HG02678 (cell line): ENCODE results near the gene CD207.

Experiments
- ATAC-seq: cut with Tn5 transposase; IDR thresholded peaks from one replicate; pipeline ENCODE4 v1.9.1; 2021; ENCODE audit warnings: mild to moderate bottlenecking, moderate library complexity; ENCODE audit not compliant: unreplicated experiment

Gene CD207

DNA sequence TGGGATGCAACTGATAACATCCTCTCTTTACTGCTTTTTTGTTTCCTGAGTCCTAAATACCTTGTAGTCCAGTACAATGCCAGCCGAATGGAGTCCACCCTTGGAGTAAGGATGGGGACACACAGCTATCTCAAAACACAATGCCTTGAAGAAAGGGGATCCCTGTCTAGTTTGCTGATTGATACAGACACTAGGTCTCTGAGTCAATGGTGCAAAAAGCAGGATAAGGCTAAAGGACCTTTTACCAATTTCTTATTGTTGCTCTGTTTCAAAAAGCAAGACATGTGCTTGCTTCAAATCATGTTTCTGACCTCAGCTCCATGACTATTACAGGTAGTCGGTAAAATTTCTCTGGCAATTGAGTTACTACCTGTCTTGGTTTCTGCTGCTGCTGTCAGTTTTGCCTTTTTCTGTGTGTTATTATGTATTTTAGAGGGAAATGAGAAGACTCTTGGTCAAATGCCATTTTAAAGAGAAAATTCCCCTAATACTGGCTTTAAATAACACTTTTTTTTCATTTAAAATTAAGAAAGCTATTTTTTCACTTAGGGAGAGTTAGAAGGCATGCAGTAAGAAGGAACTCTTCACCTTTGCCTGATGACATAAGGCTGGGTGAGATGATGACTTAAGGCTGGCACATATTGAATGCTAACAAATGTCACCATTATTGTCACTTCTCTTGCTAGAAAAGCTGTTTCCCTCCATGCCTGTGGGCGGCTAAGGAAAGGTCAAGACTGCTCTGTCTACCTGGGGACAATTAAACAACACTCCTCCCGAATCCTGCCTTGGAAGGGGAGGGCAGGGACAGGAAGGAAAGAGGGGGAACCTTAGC is 40.2 kb downstream of the CD207 start:
- no peak for ATAC-seq

DNA sequence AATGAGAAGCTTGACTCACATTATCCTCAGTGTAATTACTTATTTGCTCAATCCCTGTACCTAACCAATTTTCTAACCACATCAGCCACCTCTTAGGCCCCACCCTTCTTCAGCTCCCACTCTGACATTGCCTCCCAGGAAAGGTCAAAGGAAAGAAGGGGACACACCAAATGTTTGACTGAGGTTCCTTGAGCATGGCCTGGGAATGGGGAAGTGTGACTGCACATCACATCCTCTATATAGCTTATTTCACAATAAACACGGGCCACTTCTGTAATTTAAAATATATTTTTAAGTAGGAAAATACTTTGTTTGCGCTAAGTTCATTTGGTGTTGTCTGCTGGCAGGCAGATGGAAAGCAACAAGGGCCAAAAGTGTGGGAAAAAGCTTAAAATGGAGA is 42.2 kb downstream of the CD207 start:
- no peak for ATAC-seq

DNA sequence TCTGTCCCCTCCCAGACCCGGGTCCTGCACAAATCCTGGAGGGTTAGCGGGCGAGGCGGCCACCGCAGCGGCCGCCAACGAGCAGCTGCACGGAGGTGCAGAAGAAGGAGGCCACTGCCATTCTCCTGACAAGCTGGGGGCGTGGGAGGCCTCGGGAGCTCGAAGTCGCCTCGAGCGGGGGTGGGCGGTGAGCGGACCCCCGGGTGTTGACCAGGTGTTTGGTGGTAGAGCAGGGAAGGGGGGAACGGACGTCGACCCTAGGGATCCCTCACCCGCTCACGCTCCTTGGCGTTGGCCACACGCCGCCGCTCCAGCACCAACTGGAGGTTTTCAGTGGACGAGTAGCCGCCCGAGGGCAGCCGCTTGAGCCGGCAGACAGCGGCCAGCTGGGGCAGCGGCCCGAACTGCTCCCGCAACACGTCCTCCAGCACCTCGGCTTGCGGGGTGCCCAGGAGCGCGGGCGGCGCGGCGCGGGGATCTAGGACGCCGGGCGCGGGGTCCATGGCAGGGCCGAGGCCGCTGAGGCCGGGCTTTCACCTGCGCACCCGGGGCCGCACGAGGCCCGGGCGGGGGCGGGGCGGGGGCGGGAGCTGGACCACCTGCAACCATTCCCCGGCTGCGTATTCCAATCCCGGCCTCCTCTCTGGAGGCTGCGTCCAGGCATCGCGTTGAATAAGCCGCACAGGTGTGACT is 45.3 kb downstream of the CD207 start, which contains the start of gene FIGLA:
Gene FIGLA (minus strand): TSS at position 508 of the 693 bp plus-strand sequence. CDS start 5 bp downstream, at position 503.
- ATAC-seq: no peak

DNA sequence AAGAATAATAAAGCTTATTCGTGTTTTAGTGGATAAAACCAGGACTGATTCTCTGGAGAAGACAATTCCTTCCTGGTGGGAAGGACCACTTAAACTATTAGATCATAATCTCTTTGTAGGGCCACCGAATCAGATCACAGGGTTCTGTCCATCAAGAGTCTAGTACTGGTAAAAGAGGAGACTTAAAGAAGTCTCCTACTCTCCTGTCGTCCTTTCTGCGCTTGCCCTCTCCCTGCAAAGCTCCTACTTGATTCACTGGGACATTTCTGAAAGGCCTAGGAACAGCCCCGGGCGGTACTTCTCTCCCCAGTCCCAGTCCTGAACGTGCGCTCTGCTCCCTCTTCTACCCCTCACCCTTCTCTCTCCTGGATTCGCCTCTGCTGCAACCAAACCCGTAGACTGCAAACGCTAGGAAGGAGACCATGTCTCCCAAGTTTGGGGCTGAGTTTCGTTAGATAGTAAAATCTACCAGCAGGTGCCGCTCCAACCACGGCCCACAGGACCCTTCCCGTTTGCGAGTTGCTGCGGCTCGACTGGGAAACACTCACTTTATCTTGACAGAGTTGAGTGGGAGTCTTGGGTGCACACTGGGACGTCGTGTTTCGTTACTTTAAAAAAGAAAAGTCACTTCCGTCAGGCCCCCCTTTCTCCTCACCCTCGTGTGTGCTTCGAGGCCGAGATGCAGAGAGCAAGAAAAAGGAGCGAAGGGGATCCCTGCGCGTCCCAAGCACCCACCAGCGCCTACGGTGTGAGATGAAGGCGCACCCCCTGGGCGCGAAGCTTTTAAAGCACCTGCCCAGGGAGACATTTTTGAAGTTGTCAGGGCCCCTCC is 46.1 kb downstream of the CD207 start:
- ATAC-seq: no peak

- no peak for ATAC-seq
These were observed 50.3 kb downstream of the CD207 start for GRCh38 chr2:70785137-70785911.

GRCh38 chr2:70784320-70784719 is 51.3 kb downstream of the CD207 start:
- no peak for ATAC-seq
